22Rv1 (cell line): ENCODE data around the gene IPO11.

ENCODE experiments used
- H3K27ac ChIP-seq: fragments of 450-650 bp; 2 replicates; pipeline ENCODE4 v1.5.1; 2017
- ZFX ChIP-seq: fragments of 450-650 bp; IDR thresholded peaks from 2 replicates; pipeline ENCODE4 v1.6.1; 2017; ENCODE audit warnings: antibody characterized with exemption, borderline replicate concordance
- TF ChIP-seq, protein P1 (sequence below): fragments of 450-650 bp; IDR thresholded peaks from 2 replicates; pipeline ENCODE4 v1.5.1; 2017; ENCODE audit warnings: mild to moderate bottlenecking

IPO11 gene

DNA sequence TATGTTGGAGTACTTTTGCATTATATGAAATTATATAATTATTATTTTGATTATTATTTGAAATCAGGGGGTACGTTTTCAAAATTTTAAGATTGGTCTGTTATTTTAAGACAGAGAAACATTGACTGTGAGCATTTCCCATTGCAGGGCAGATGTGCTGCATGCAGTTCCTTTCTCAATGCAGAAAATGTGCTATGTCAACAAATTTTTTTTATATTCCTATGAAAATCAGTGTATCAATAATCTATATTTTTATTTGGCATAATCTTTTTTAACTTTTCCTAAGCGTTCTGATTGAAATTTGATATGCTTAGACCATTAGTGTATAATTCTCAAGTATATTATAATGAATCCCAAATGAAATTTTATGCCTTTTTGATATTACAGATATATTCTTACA lies 124.2 kb downstream of the IPO11 start:
- TF ChIP-seq, protein P1, sequence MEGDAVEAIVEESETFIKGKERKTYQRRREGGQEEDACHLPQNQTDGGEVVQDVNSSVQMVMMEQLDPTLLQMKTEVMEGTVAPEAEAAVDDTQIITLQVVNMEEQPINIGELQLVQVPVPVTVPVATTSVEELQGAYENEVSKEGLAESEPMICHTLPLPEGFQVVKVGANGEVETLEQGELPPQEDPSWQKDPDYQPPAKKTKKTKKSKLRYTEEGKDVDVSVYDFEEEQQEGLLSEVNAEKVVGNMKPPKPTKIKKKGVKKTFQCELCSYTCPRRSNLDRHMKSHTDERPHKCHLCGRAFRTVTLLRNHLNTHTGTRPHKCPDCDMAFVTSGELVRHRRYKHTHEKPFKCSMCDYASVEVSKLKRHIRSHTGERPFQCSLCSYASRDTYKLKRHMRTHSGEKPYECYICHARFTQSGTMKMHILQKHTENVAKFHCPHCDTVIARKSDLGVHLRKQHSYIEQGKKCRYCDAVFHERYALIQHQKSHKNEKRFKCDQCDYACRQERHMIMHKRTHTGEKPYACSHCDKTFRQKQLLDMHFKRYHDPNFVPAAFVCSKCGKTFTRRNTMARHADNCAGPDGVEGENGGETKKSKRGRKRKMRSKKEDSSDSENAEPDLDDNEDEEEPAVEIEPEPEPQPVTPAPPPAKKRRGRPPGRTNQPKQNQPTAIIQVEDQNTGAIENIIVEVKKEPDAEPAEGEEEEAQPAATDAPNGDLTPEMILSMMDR, result no peak
- no peak for TF ChIP-seq ZFX
- H3K27ac ChIP-seq, result no peak overlapping the region

DNA sequence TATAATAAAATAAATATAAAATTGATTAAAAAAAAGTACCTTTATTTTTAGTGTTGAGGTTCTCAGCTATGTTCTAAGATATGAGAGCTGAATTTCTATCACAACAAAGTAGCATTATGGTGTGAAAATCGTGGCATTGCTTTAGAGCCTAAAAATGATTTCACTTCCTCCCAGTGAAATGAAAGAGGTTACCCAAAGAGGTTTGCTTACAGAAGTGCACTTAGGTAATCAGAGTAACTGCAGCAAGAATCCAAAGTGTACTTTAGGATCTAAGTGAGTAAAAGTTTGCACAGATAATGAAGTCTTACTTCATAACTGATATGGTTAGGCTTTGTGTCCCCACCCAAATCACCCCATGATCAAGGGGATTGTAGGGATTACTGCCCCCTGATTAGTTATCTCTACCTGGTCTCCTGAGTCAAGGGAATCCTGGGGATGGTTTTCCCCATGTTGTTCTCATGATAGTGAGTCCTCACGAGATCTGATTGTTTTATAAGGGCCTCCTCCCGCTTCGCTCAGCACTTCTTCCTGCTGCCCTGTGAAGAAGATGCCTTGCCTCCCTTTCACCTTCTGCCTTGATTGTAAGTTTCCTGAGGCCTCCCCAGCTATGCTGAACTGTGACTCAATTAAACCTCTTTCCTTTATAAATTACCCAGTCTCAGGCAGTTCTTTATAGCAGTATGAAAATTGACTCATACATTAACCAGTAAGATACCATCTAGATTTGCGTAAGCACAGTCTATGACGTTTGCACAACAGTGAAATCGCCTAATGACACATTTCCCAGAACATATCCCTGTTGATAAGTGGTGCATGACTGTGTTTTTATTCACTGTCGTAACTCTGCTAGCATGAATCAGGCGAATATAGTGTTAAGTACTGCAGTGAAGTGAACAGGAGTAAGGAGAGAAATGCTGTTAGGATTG lies 125.7 kb downstream of the IPO11 start:
- H3K27ac ChIP-seq, result no peak overlapping the region
- TF ChIP-seq ZFX, result no peak
- TF ChIP-seq, protein P1, result no peak

DNA sequence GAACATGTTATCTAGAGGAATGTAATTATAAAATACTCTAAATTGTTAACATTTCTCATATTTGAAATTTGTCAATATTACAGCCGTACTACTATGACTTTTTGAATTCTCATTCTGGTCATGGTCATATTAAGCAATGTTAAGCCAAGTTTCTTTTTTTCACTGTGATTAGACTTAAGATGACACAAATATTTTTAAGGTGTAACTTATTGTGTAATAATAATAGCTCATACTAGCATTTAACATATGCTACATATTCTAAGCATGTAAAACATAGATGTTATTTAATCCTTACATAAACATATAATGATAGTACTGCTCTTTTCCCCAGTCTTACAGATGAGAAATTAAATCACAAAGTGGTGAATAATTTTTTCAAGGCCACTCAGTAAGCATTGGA lies 130.2 kb downstream of the IPO11 start:
- TF ChIP-seq, protein P1, result no peak
- no peak for TF ChIP-seq ZFX
- no peak overlapping the region for H3K27ac ChIP-seq

- TF ChIP-seq ZFX, result no peak
- TF ChIP-seq, protein P1, result no peak
- H3K27ac ChIP-seq, result no peak overlapping the region
These were observed 135.5 kb downstream of the IPO11 start for GRCh38 chr5:62547945-62548630.

DNA sequence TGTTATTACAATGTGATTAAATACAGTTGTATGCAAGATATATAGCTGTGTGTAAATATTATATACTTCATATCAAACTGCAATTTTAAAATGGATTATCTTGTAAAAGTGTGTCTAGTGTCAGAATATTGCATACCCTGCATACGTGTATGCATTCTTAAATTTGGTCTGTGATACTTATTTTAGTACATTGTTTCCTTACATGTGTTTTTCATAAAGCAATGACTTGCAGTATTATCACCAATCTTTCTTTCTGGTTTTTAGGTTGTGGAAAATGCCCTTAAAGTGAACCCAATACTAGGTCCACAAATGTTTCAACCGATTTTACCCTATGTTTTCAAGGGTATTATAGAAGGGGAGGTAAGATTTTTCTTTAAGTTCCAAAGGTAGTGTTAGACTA lies 137.5 kb downstream of the IPO11 start:
- H3K27ac ChIP-seq, result no peak overlapping the region
- TF ChIP-seq ZFX, result no peak
- TF ChIP-seq, protein P1, result no peak

GRCh38 chr5:62555930-62556329 lies 143.4 kb downstream of the IPO11 start:
- no peak overlapping the region for H3K27ac ChIP-seq
- TF ChIP-seq, protein P1, result no peak
- TF ChIP-seq ZFX, result no peak

DNA sequence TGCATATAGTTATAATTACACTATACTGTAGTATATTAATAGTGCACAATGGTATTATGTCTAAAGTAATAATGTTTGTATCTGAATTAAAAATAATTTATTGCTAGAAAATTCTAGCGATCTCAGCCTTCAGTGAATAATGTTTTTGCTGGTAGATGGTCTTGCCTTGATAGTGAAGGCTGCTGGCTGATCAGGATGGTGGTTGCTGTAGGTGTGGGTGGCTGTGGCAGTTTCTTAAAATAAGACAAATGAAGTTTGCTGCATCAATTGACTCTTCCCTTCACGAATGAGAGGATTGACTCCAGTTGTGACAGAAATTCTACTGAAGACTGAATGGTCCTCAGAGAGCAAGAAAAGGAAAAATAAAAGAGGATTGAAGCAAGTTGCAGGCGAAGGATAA lies 146.4 kb downstream of the IPO11 start:
- H3K27ac ChIP-seq, result no peak overlapping the region
- TF ChIP-seq, protein P1, result no peak
- no peak for TF ChIP-seq ZFX
